Caki2 (cell line): ENCODE measurements around the gene SLC2A9. TPM values are rescaled to one million over a fixed set of nuclear protein-coding genes. Genes with fewer than 3 reads are reported as not detected.
"Not testable (repeated sequence)": the region's sequence is repeated elsewhere in the genome, so short reads cannot be mapped to it uniquely, and the experiment has no call there.

Experiments used
- DNase-seq: peaks from one replicate; pipeline ENCODE4 v3.0.0-alpha.2; 2015; ENCODE audit warnings: low read depth
- in situ Hi-C: cut with HindIII; loops from 2 replicates; pipeline ENCODE4 v1.10.0; 2016; ENCODE audit warnings: low sequenced_read_pairs, low pct_unique_long_range_greater_than_20kb, mixed read lengths
- total RNA-seq: library from RNA; depleted of rRNA; stranded (reverse); fragments of >200 nt; shearing (Covaris generic); gene quantifications from 2 replicates; pipeline ENCODE4 v1.2.3, GENCODE V29; 2014; ENCODE audit warnings: low replicate concordance

The SLC2A9 gene
- total RNA-seq, 1 experiment from 2014 or later: 1.2 TPM

DNA sequence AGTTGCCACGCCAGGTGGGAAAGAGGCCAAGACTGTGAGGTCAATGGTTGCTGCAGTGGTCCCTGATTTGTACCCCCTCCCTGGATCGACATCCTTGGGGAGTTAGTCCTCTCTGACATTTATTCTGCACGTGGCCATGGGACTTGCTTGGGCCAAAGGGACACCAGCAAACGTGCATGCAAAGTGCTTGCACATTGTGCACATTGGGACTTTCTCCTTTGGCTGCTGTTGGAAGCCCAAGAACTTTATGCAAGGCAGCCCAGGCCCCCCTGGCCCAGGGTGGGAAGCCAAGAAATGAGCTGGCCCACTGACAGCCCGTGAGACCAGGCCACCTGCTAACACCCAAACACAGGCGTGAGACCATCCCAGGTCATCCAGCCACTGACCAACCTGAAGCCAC is 38.1 kb downstream of the SLC2A9 start:
- no peak for DNase-seq
- in situ Hi-C loops: no loop called here

DNA sequence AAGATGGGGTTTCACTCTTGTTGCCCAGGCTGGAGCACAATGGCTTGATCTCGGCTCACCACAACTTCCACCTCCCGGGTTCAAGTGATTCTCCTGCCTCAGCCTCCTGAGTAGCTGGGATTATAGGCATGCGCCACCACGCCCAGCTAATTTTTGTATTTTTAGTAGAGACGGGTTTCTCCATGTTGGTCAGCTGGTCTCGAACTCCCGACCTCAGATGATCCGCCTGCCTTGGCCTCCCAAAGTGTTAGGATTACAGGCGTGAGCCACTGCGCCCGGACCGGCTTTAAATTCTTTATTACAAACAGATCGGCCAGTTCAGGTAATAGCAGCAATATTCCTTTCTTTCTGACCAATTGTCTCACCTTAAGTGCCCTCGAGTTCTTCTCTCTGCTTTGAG is 39.4 kb downstream of the SLC2A9 start:
- in situ Hi-C loops: not testable (repeated sequence)

DNA sequence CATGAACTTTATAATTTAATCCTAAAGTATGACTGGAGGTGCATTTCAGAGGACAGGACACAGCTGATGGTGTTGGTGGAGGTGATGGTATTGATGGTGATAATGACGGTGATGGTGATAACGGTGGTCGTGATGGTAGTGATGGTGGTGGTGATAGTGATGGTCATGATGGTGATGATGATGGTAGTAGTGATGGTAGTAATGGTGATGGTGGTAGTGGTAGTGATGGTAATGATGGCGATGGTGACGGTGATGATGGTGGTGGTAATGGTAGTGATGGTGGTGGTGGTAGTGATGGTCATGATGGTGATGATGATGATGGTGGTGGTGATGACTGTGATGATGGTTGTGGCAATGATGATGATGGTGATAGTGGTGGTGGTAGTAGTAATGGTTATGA is 40.4 kb downstream of the SLC2A9 start:
- DNase-seq: no peak
- in situ Hi-C loops: no loop called here

More for the DNA sequence above, 39.4 kb downstream of the SLC2A9 start:
- not testable (repeated sequence) for DNase-seq

DNA sequence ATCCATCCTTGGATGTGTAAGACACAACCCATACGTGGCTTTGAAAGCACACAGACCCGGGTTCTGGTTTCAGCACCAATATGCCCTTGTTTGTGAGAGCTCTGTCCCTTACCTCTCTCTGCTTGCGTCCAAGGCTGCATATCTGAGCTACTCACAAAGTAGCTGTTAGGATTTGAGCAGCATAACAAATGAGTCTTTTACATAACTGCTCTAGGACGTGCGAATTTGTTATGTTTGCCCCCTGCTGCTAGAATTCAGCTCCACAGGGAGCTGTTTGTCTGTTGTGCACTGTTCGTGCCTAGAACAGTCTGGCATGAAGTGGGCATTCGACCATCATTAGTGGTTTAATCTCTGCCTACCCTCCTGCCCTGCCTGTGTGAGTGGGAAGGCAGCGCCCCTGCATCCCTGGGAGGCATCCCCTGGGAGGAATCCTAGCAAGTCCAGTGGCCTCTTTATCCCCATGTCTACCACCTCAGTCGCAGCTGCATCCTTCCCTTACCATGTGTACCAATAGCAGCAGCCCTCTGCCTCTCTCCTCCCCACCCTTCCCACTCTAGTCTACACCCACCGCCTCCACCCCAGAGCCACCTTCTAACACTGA is 42.1 kb downstream of the SLC2A9 start:
- in situ Hi-C loops: no loop called here
- DNase-seq: no peak

DNA sequence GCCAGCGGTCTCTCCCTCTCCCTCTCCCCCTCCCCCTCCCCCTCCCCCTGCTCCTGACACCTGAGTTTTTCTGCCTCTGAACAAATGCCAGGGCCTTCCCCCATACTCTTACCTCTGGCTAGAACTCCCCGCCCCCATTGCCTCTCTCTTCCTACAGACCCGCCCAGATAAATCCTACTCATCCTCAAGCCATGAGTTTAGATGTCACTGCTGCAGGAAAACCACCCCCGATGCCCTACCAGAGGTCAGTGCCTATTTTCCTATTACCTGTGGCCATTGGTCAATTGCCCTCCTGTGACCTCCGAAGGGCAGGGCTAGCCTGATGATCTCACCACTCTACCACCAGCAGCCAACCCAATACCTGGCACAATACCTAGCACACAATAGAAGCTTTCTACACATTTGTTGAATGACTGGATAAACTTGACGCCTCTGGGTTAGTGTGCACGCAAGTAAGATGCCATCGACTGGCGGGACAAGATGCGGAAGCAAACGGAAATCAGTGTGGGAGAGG is 43.7 kb downstream of the SLC2A9 start:
- no peak for DNase-seq
- in situ Hi-C loops: no loop called here

DNA sequence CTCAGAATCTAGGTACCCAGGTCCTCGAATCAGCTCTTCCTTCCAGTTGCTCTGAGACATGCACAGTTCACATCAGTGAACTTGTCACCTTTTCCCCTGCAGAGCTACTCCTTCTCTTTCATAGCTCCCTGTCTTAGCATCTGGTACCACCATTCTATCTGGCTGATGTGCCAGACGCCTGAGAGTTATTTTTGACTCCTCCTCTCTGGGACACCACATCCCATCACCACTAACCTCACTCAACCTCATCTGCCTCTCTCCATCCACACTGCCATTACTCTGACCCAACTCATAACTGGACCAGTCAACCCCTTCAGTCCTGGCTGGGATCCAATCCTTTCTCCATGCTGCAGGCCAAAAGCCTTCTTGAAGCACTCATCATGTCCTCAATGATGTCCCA is 44.5 kb downstream of the SLC2A9 start:
- in situ Hi-C loops: no loop called here
- DNase-seq: no peak

DNA sequence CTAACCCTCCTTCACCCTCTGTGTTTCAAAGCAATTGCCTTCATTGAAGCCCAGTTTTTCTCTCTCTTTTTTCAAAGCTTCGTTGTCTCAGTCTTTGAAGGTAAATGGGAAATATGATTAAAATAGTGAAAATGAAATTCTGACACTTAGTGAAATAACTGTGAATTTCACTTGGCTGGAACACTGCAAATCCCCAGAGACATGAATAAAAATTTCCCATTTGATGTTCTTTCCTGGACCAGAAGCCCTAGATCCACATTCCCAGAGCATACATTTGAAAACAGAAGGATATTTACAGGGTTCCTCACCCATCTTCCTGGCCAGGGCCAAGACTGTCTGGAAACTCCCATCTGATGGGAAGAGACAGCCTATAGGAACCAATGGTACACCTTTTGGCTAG is 45.0 kb downstream of the SLC2A9 start:
- in situ Hi-C loops: no loop called here
- no peak for DNase-seq

DNA sequence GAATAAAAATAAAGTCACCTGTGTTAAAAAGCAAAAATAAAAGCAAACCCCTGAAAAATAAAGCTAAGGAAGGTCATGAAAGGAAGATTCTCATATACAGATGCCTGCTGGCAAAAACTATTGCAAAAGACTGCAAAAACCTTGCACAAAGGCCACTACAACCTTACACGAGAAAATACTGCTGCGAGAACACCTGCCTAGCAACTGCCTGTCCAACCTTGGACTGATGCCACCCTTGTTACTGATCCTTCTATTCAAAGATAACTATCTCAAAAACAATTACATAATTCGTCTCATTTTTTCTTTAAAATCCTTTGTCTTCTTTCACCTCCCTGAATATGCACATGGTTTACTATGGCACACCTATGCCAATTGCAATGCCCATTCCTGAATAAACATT is 49.6 kb downstream of the SLC2A9 start:
- DNase-seq: no peak
- in situ Hi-C loops: no loop called here

DNA sequence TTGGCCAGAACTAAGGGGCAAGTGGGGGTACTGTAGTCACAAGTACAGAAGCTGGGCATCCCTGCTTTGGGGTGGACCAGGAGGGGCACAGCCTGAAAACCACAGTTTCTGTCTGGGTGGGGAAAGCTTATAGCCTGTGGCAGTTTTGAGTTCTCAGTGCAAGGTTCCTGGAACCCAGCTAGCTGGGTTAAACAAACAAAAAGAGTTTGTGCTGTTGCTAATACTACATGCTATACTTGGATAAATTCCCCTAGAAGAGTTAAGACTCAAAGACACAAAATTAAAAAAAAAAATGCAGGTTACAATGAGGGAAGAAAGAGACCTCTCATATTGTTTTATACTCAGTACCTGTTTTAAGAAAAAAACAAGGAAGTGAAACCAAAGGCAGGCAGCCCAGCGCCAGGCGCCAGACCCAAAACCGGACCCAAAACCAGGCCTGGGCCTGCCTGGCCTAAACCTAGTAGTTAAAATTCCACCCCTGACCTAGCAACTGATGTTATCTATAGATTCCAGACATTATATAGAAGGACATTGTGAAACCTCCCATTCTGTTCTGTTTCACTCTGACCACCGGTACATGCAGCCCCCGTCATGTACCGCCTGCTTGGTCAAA is 50.8 kb downstream of the SLC2A9 start:
- in situ Hi-C loops: no loop called here
- DNase-seq: no peak

DNA sequence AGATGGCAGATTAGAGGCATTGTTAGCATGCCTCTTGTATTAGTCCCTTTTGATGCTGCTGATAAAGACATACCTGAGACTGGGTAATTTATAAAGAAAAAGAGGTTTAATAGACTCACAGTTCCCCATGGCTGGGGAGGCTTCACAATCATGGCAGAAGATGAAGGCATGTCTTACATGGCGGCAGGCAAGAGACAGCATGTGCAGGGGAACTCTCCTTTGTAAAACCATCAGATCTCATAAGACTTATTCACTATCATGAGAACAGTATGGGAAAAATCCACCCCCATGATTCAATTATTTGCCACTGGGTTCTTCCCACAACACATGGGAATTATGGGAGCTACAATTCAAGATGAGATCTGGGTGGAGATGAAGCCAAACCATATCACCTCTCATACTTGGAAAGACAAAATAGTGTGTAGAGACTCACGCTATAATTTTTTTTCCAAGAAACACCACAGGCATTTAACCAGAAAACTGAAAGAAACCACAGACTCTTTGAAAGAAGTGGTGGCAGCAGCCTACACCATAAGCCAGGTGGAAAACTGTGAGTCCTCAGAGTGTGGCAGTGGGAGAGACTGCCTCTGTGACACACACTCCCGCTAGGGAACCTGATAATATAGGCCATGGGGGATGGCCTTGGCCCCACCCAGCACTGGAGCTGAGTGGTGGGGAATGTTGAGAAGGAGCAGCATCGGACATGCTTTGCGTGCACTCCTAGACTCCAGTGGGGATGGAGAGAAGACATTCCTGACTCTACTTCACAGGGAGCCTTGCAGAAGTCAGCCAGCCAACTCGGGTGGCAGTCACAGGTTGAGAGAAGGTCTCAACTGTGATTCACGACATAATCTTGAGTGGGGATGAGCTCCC is 51.5 kb downstream of the SLC2A9 start:
- no peak for DNase-seq
- in situ Hi-C loops: no loop called here

DNA sequence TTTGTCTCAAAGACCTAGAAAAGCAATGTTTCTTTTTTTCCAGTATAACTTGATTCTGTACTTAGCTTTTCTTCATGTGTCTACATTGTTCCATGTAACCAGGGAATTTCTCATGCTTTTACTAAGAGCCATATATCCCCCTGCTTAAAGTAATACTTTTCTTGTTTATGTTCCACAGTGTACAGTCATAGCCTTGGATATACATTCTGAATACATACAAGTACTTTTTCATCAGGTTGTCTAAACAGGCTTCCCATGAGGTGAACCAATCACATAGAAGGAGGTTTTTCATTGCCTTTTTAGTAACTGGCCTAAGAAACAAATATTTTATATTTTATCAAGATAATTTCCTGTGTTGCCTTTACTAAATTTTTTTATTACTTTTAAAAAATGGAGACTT is 52.8 kb downstream of the SLC2A9 start:
- DNase-seq: no peak
- in situ Hi-C loops: no loop called here

DNA sequence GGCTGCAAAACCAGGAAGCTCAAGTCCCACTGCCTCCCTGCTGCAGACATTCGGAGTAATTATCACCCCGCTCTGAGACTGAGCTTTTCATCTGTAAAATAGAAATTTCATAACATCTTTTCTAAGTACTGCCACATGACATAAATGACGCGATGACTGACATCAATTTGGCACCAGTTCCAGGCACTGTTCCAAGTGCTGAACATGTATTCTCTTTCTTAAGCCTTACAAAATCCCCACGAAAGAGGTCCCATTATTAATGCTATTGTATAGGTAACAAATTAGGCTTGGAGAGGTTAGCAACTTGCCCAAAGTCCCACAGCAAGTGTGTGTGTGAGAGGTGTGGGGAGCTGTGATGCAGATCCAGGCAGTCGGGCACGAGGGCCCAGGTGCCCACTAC is 56.4 kb downstream of the SLC2A9 start:
- DNase-seq: no peak
- in situ Hi-C loops: no loop called here

DNA sequence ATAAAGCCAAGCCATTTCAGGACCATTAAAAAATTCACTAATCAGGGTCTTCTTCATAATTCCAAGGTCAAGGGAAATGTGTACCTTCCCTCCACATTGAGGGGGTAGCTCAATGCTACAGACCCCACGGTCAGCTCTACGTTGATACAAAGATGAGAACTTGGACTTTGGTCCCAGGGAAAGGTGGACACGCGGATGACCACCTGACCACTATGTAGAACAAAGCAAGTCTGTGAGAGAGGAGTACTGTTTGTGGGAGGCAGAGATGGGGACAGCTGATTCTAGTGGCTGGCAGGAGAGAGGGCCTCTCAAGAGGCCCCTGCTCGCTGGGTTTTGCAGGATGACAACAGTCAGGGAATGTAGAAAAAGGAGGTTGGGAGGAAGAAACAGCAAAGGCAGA is 58.0 kb downstream of the SLC2A9 start:
- in situ Hi-C loops: no loop called here
- DNase-seq: no peak

DNA sequence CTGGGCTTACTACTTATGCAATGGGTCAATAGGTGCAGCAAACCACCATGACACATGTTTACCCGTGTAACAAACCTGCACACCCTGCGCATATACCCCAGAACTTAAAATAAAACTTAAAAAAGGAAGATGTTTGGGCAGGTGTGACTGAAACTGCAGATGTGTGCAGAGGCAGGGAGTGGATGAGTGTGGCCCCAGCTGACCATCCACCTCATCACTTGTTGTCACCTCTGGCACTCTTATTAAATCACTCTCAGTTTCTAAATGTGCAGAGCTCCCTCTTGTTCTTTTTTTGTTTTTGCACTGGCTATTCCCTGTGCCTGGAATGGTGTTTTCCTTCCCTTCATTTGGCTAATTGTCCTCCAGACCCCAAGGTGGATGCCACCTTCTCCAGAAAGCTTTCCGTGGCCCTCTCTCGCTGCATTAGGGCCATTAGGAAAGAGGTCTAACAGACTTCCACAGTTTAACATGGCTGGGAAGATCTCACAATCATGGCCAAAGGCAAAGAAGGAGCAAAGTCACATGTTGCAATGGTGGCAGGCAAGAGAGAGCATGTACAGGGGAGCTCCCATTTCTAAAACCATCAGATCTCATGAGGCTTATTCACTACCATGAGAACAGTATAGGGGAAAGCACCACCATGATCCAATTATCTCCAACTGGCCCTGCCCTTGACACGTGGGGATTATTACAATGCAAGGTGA is 58.5 kb downstream of the SLC2A9 start:
- DNase-seq: no peak
- in situ Hi-C loops: no loop called here

DNA sequence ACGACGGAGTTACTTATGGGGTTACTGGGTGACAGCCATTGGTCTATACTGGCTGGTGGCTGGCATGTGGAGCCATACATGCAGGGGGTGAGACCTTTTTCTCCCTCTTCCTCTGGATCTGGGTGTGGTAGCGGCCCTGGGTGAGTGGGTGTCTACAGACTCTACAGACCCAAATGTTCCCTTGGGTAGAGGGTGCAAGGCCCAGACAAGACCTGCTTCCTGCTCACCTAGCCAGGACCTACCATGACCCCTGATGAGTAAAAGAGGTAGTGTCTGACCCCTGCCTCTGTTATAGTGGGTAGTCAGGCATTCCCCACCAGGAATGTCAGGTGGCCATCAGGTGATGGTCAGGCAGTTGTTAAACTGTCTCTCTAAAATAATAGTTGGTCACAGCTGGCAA is 66.8 kb downstream of the SLC2A9 start:
- in situ Hi-C loops: no loop called here

DNA sequence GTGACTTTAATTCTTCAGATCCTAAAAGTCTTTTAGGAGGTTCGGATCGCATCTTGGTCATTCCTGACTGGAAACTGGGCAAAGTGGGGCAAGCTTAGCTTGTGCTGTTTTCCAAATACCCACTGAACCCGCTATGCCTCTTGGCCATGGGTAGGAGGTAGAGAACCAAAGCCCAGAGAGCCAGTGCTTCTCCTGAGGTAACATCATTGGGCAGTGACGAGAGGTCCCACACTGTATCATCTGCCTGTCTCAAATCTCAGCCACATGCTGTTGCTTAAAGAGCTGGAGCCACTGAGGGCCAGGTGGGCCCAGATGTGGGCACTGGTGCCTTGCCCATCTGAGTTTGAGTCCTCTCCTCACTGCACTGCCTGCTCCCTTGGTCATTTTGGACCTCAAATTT is 68.2 kb downstream of the SLC2A9 start:
- DNase-seq: no peak
- in situ Hi-C loops: no loop called here

More for the DNA sequence above, 66.8 kb downstream of the SLC2A9 start:
- DNase-seq: no peak

DNA sequence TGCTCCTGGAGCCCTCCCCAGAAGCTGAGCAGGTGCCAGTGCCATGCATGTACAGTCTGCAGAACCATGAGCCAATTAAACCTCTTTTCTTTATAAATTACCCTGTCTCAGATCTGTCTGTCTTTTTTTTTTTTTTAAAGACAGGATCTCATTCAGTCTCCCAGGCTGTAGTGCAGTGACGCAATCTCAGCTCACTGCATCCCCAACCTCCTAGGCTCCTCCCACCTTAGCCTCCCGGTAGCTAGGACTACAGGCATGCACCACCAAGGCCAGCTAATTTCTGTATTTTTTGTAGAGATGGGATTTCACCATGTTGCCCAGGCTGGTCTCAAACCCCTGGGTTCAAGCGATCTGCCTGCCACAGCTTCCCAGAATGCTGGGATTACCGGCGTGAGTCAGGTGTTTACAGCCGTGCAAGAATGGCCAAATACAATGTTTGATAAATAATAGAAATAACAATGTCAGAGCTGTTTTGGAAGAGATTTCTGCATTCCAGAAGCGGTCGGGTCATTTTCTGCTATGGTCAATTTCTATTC is 68.8 kb downstream of the SLC2A9 start:
- DNase-seq: no peak
- in situ Hi-C loops: no loop called here

DNA sequence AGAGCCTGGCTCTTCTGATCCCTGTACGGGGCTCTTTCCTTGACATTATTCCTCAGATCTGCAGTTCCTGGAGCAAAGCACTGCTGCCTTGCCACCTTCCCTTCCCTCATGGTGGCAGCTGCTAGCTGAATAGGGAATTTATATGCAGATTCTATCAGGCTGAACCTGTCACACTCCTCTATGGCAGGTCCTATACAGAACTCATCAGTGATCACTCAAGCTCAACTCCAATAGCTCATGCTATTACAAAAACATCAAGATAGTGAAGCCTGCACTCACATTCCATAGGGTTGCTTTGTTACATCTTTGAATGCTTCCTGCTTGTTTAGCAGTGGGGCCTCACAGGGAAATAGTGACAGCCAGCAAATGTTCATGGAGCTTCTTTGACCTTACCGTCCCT is 71.7 kb downstream of the SLC2A9 start:
- DNase-seq: no peak
- in situ Hi-C loops: no loop called here
